Measurements from ENCODE around the gene IFNG. TPM values are rescaled to one million over a fixed set of nuclear protein-coding genes. Genes with fewer than 3 reads are reported as not detected.
"Not testable (repeated sequence)": the region's sequence is repeated elsewhere in the genome, so short reads cannot be mapped to it uniquely, and the experiment has no call there.

The IFNG gene
- not detected in 2 replicates for total RNA-seq (2021)
- long read RNA-seq, result 0 reads

GRCh38 chr12:68159681-68160304, at the start of gene IFNG:
TSS of gene IFNG (minus strand) at chr12:68159740. CDS start at chr12:68159615, 125 bp downstream.
- H2BK20ac ChIP-seq (ENCODE audit: low read depth, low read length, poor library complexity, severe bottlenecking), result no peak within 1 kb of the TSS
- H3K23ac ChIP-seq (ENCODE audit: insufficient read length, low read depth, low read length), result no peak within 1 kb of the TSS
- no peak within 1 kb of the TSS for H4K8ac ChIP-seq (replicated peaks; ENCODE audit: insufficient read length, low read depth, low read length)
- no peak within 1 kb of the TSS for H3K4me2 ChIP-seq (ENCODE audit: insufficient read depth, insufficient read length, low read length)
- H4K91ac ChIP-seq (ENCODE audit: insufficient read length, low read depth, low read length), result no peak within 1 kb of the TSS
- no peaks in the 10 kb centered on the region for H3K79me1 ChIP-seq (ENCODE audit: insufficient read depth, low read depth, low read length, poor library complexity, severe bottlenecking)
- TF ChIP-seq CTCF (conservative IDR thresholded peaks at IDR 0.05), result no peak
- Mint-ChIP-seq H3K27ac (no peak within 1 kb of the TSS), H3K4me3 (no peak within 1 kb of the TSS), H3K36me3 (ENCODE audit: insufficient read depth in 1 of 3, low read depth in 3 of 3) (no peaks in the 10 kb centered on the region), H3K27me3 (ENCODE audit: low read depth) (no peaks in the 10 kb centered on the region), H3K4me1 (peaks cover 0 to 2% of the 10 kb centered on the region in 2 experiments; a peak in 1 of 4 replicates), H3K9me3 (no peaks in the 10 kb centered on the region)
- H3K4ac ChIP-seq (ENCODE audit: low read depth, low read length), result no peak within 1 kb of the TSS
- no peak within 1 kb of the TSS for H2BK12ac ChIP-seq (ENCODE audit: insufficient read length, low read depth, low read length)
- H3K27ac ChIP-seq (ENCODE audit: insufficient read length, low read depth, low read length), result no peak within 1 kb of the TSS
- H2AK5ac ChIP-seq (ENCODE audit: insufficient read length, low read length), result no peak within 1 kb of the TSS
- no CpG with 5 or more reads among the region's 5 CpGs for WGBS (ENCODE audit: extremely low coverage, insufficient read length, low lambda C conversion rate)
- no peaks in the 10 kb centered on the region for H3K79me2 ChIP-seq (ENCODE audit: insufficient read depth, low read length)
- no peak within 1 kb of the TSS for H2BK5ac ChIP-seq (ENCODE audit: insufficient read length, low read length)
- no peak within 1 kb of the TSS for H3K9ac ChIP-seq (ENCODE audit: extremely low read depth, insufficient read length, low read length)
- DNase-seq, result no peak
- H3K4me1 ChIP-seq (ENCODE audit: insufficient read depth, low read length), result no peaks in the 10 kb centered on the region
- no peak within 1 kb of the TSS for H2BK120ac ChIP-seq (ENCODE audit: low read depth, low read length, poor library complexity, severe bottlenecking)
- no peaks in the 10 kb centered on the region for H3K27me3 ChIP-seq (ENCODE audit: insufficient read depth, low read length)
- no peak within 1 kb of the TSS for H2BK15ac ChIP-seq (ENCODE audit: low read depth, low read length)
- no peaks in the 10 kb centered on the region for H3K23me2 ChIP-seq (ENCODE audit: insufficient read length, low read depth, low read length, poor library complexity, severe bottlenecking)
- H3K56ac ChIP-seq (ENCODE audit: insufficient read length, low read depth, low read length), result no peak within 1 kb of the TSS
- no peak within 1 kb of the TSS for H3K18ac ChIP-seq (ENCODE audit: insufficient read length, low read depth, low read length)
- H3K9me3 ChIP-seq (ENCODE audit: control insufficient read depth, low read depth, low read length), result no peaks in the 10 kb centered on the region
- no peak within 1 kb of the TSS for H3K14ac ChIP-seq (ENCODE audit: insufficient read depth, low read length)
- H4K5ac ChIP-seq (ENCODE audit: insufficient read length, low read depth, low read length), result no peak within 1 kb of the TSS
- H2AFZ ChIP-seq (ENCODE audit: low read length), result no peak within 1 kb of the TSS
- H3T11ph ChIP-seq (ENCODE audit: low read length), result no peak within 1 kb of the TSS
- H4K20me1 ChIP-seq (ENCODE audit: control insufficient read depth, insufficient read depth, insufficient read length), result no peaks in the 10 kb centered on the region

- DNase-seq; H4K91ac ChIP-seq (ENCODE audit: insufficient read length, low read depth, low read length); H3K14ac ChIP-seq (ENCODE audit: insufficient read depth, low read length); H2BK5ac ChIP-seq (ENCODE audit: insufficient read length, low read length); H3T11ph ChIP-seq (ENCODE audit: low read length); H3K79me1 ChIP-seq (ENCODE audit: insufficient read depth, low read depth, low read length, poor library complexity, severe bottlenecking); H2BK12ac ChIP-seq (ENCODE audit: insufficient read length, low read depth, low read length); H3K4me1 ChIP-seq (ENCODE audit: insufficient read depth, low read length); H4K8ac ChIP-seq (replicated peaks; ENCODE audit: insufficient read length, low read depth, low read length); H3K79me2 ChIP-seq (ENCODE audit: insufficient read depth, low read length); H2BK15ac ChIP-seq (ENCODE audit: low read depth, low read length); H3K56ac ChIP-seq (ENCODE audit: insufficient read length, low read depth, low read length); H4K5ac ChIP-seq (ENCODE audit: insufficient read length, low read depth, low read length); H3K27ac ChIP-seq (ENCODE audit: insufficient read length, low read depth, low read length); H3K9ac ChIP-seq (ENCODE audit: extremely low read depth, insufficient read length, low read length); H3K4me2 ChIP-seq (ENCODE audit: insufficient read depth, insufficient read length, low read length); H2BK120ac ChIP-seq (ENCODE audit: low read depth, low read length, poor library complexity, severe bottlenecking); H3K23me2 ChIP-seq (ENCODE audit: insufficient read length, low read depth, low read length, poor library complexity, severe bottlenecking); H3K18ac ChIP-seq (ENCODE audit: insufficient read length, low read depth, low read length); H3K27me3 ChIP-seq (ENCODE audit: insufficient read depth, low read length); H3K27me3 Mint-ChIP-seq (ENCODE audit: low read depth); H3K4ac ChIP-seq (ENCODE audit: low read depth, low read length); H2AK5ac ChIP-seq (ENCODE audit: insufficient read length, low read length); H3K23ac ChIP-seq (ENCODE audit: insufficient read length, low read depth, low read length); H3K9me3 ChIP-seq (ENCODE audit: control insufficient read depth, low read depth, low read length); H2BK20ac ChIP-seq (ENCODE audit: low read depth, low read length, poor library complexity, severe bottlenecking); H3K4me1 Mint-ChIP-seq; H3K9me3 Mint-ChIP-seq; H4K20me1 ChIP-seq (ENCODE audit: control insufficient read depth, insufficient read depth, insufficient read length); H3K36me3 Mint-ChIP-seq (ENCODE audit: insufficient read depth in 1 of 3, low read depth in 3 of 3): not testable (repeated sequence)
- peak overlapping the region in 1 of 3 experiments; percentile 43; a peak in 1 of 7 replicates for H3K27ac Mint-ChIP-seq
- H3K4me3 Mint-ChIP-seq, result peak overlapping the region in 1 of 2 experiments; percentile 49; a peak in 2 of 5 replicates
- WGBS (ENCODE audit: extremely low coverage, insufficient read length, low lambda C conversion rate), result no CpG with 5 or more reads among the region's 12 CpGs
- peak overlapping the region; percentile 42 for H2AFZ ChIP-seq (ENCODE audit: low read length)
Observed at GRCh38 chr12:68209048-68209728, 49.6 kb upstream of the IFNG start.

Measured in H9 (cell line).